ENCODE data around the gene CLK4.
A peak's percentile ranks its signal among the peaks of the same experiment; 100 is the strongest.
"Not testable (repeated sequence)": the region's sequence is repeated elsewhere in the genome, so short reads cannot be mapped to it uniquely, and the experiment has no call there.

CLK4 gene

GRCh38 chr5:178587763-178588611, 38.9 kb downstream of the CLK4 start:
- DNase-seq (ENCODE audit: low read depth in 2 of 2) = no peak

GRCh38 chr5:178586396-178586795, 40.5 kb downstream of the CLK4 start:
- no peak for DNase-seq (ENCODE audit: low read depth in 2 of 2)

- not testable (repeated sequence) for DNase-seq (ENCODE audit: low read depth in 2 of 2)
These were observed 41.4 kb downstream of the CLK4 start for GRCh38 chr5:178585421-178585820.

- DNase-seq (ENCODE audit: low read depth in 2 of 2) = no peak
These were observed 43.6 kb downstream of the CLK4 start for GRCh38 chr5:178583279-178583678.

- DNase-seq (ENCODE audit: low read depth in 2 of 2) = no peak
These were observed 44.6 kb downstream of the CLK4 start for GRCh38 chr5:178582291-178582690.

- no peak for DNase-seq (ENCODE audit: low read depth in 2 of 2)
These were observed 45.2 kb downstream of the CLK4 start for GRCh38 chr5:178581621-178582020.

GRCh38 chr5:178580271-178580955, 46.4 kb downstream of the CLK4 start:
- DNase-seq (ENCODE audit: low read depth in 2 of 2) = no peak

- no peak for DNase-seq (ENCODE audit: low read depth in 2 of 2)
These were observed 48.9 kb downstream of the CLK4 start for GRCh38 chr5:178577944-178578343.

- DNase-seq (ENCODE audit: low read depth in 2 of 2) = no peak
These were observed 49.4 kb downstream of the CLK4 start for GRCh38 chr5:178577376-178577839.

GRCh38 chr5:178576591-178577351, 50.1 kb downstream of the CLK4 start:
- no peak for DNase-seq (ENCODE audit: low read depth in 2 of 2)

- no peak for DNase-seq (ENCODE audit: low read depth in 2 of 2)
These were observed 53.6 kb downstream of the CLK4 start for GRCh38 chr5:178573216-178573615.

GRCh38 chr5:178572617-178573016, 54.2 kb downstream of the CLK4 start:
- no peak for DNase-seq (ENCODE audit: low read depth in 2 of 2)

- DNase-seq (ENCODE audit: low read depth in 2 of 2) = no peak
These were observed 57.4 kb downstream of the CLK4 start for GRCh38 chr5:178569485-178569884.

GRCh38 chr5:178564811-178565550, 61.9 kb downstream of the CLK4 start:
- peak; percentile 19 to 21 for DNase-seq (ENCODE audit: low read depth in 2 of 2)

- no peak for DNase-seq (ENCODE audit: low read depth in 2 of 2)
These were observed 62.5 kb downstream of the CLK4 start for GRCh38 chr5:178564397-178564796.

- no peak for DNase-seq (ENCODE audit: low read depth in 2 of 2)
These were observed 63.2 kb downstream of the CLK4 start for GRCh38 chr5:178563621-178564020.

GRCh38 chr5:178561746-178562264, 65.0 kb downstream of the CLK4 start:
- no peak for DNase-seq (ENCODE audit: low read depth in 2 of 2)

GRCh38 chr5:178560911-178561310, 65.9 kb downstream of the CLK4 start:
- no peak for DNase-seq (ENCODE audit: low read depth in 2 of 2)

GRCh38 chr5:178557416-178557815, 69.4 kb downstream of the CLK4 start:
- DNase-seq (ENCODE audit: low read depth in 2 of 2) = no peak

GRCh38 chr5:178555771-178556211, 71.1 kb downstream of the CLK4 start:
- DNase-seq (ENCODE audit: low read depth in 2 of 2) = no peak

GRCh38 chr5:178555005-178555404, 71.8 kb downstream of the CLK4 start:
- no peak for DNase-seq (ENCODE audit: low read depth in 2 of 2)
